Measurements from ENCODE around the gene FREM1. TPM values are rescaled to one million over a fixed set of nuclear protein-coding genes. Genes with fewer than 3 reads are reported as not detected.
A peak's percentile ranks its signal among the peaks of the same experiment; 100 is the strongest.

Gene FREM1
- total and polyA plus RNA-seq, 2 experiments from 2014 or later, result 9.2 to 54.4 TPM

DNA sequence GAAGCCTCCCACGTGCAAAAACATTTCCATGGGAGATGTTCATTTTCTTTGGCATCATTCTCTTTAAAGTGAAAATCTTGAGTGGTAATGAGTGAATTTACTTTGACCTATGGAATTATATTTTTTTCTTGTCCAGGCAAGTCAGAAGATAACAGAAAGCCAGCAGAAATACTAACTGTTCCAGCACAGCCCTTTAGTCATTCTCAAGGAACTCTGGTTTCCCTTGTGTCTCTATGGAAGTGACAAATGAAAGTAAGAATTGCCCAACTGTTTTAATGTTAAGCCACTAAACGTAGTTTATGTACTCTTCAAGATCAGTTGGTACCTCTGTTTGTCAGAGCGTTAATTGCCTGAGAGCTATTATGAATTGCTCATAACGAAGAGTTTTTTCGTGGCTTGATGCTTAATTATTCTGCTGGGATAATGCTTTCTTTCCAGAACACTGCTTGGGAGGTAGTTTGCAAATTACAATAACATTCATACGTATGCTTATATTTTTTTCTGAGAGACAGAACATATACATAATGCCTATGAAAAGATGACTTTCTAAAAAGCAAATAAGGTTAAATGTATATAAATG is 103.2 kb downstream of the FREM1 start:
- no peak overlapping the region for H3K27ac ChIP-seq
- TF ChIP-seq, protein P1, sequence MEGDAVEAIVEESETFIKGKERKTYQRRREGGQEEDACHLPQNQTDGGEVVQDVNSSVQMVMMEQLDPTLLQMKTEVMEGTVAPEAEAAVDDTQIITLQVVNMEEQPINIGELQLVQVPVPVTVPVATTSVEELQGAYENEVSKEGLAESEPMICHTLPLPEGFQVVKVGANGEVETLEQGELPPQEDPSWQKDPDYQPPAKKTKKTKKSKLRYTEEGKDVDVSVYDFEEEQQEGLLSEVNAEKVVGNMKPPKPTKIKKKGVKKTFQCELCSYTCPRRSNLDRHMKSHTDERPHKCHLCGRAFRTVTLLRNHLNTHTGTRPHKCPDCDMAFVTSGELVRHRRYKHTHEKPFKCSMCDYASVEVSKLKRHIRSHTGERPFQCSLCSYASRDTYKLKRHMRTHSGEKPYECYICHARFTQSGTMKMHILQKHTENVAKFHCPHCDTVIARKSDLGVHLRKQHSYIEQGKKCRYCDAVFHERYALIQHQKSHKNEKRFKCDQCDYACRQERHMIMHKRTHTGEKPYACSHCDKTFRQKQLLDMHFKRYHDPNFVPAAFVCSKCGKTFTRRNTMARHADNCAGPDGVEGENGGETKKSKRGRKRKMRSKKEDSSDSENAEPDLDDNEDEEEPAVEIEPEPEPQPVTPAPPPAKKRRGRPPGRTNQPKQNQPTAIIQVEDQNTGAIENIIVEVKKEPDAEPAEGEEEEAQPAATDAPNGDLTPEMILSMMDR (IDR thresholded peaks at IDR 0.05; ENCODE audit: low read depth, low read length), result no peak
- no peaks in the 10 kb centered on the region for H3K27me3 ChIP-seq
- H3K9me3 ChIP-seq (ENCODE audit: low read depth), result no peaks in the 10 kb centered on the region
- no peak overlapping the region for H3K4me3 ChIP-seq
- no peaks in the 10 kb centered on the region for H3K4me1 ChIP-seq (ENCODE audit: low read depth)
- peak in 1 of 2 donors; percentile 17 for DNase-seq (ENCODE audit: low read depth in 1 of 2, low spot score in 1 of 2)
- peaks cover 37% of the 10 kb centered on the region for H3K36me3 ChIP-seq

DNA sequence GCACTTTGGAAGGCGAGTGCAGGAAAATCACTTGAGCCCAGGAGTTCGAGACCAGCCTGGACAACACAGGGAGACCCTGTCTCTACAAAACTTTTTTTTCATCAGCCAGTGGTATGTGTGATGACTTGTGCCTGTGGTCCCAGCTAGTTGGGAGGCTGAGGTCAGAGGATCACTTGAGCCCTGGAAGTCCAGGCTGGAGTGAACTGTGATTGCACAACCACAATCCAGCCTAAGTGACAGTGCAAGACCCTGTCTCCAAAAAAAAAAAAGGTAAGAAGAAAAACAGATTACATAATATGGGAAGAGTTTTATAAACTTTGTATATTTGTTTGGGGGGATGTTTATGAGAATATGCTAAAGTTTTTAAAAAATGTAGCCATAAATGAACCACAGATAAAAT is 111.2 kb downstream of the FREM1 start:
- H3K4me3 ChIP-seq, result no peak overlapping the region
- DNase-seq (ENCODE audit: low read depth in 1 of 2, low spot score in 1 of 2), result no peak
- no peak overlapping the region for H3K27ac ChIP-seq
- H3K27me3 ChIP-seq, result no peaks in the 10 kb centered on the region
- H3K4me1 ChIP-seq (ENCODE audit: low read depth), result no peaks in the 10 kb centered on the region
- no peaks in the 10 kb centered on the region for H3K9me3 ChIP-seq (ENCODE audit: low read depth)
- H3K36me3 ChIP-seq, result peaks cover 43% of the 10 kb centered on the region
- TF ChIP-seq, protein P1 (IDR thresholded peaks at IDR 0.05; ENCODE audit: low read depth, low read length), result no peak

DNA sequence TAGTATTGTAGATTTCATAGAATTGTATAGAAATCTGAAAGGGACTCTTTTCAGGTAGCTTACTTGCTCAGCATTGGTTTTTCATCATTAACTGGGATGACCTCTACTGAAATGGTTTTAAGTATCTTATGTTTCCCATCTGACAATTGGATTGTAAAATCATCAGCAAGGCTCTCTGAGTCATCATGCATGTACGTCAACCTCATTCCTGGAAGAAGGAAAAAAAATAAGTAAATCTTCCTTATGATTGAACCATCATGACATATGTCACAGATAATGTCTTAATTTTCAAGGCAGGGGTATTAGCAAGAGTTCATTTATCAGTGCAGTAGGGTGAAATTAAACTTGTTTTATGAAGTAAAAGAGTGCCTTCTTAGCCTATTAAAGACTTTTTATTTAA is 112.8 kb downstream of the FREM1 start:
- TF ChIP-seq, protein P1 (IDR thresholded peaks at IDR 0.05; ENCODE audit: low read depth, low read length), result no peak

DNA sequence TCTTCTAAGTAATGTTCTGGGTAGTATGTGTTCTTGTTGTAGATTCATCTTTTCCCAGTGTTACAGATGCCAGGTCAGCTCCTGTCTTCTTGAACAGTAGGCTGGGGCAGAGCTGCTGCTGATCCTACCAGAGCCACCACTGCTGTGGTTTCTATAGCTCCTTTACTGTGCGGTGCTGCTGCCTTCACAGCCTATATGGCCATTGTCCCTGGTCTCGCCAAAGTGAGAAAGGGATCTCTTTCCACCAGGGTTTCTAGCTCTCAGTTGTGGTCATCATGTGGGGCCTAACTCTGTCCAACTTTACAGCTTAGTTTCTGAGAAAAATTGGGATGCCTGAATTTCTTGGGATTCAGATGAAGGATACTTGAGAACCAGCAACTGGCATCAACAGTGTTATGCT is 116.8 kb downstream of the FREM1 start:
- DNase-seq (ENCODE audit: low read depth in 1 of 2, low spot score in 1 of 2), result no peak
- TF ChIP-seq, protein P1 (IDR thresholded peaks at IDR 0.05; ENCODE audit: low read depth, low read length), result no peak
- no peak overlapping the region for H3K4me3 ChIP-seq
- no peaks in the 10 kb centered on the region for H3K9me3 ChIP-seq (ENCODE audit: low read depth)
- no peak overlapping the region for H3K27ac ChIP-seq
- peaks cover 28% of the 10 kb centered on the region for H3K36me3 ChIP-seq
- H3K27me3 ChIP-seq, result no peaks in the 10 kb centered on the region
- H3K4me1 ChIP-seq (ENCODE audit: low read depth), result no peaks in the 10 kb centered on the region

More for the DNA sequence above, 112.8 kb downstream of the FREM1 start:
- peaks cover 44% of the 10 kb centered on the region for H3K36me3 ChIP-seq
- no peaks in the 10 kb centered on the region for H3K27me3 ChIP-seq
- H3K9me3 ChIP-seq (ENCODE audit: low read depth), result no peaks in the 10 kb centered on the region
- no peak overlapping the region for H3K27ac ChIP-seq
- no peak overlapping the region for H3K4me3 ChIP-seq
- no peaks in the 10 kb centered on the region for H3K4me1 ChIP-seq (ENCODE audit: low read depth)
- peak in 1 of 2 donors; percentile 35 for DNase-seq (ENCODE audit: low read depth in 1 of 2, low spot score in 1 of 2)

DNA sequence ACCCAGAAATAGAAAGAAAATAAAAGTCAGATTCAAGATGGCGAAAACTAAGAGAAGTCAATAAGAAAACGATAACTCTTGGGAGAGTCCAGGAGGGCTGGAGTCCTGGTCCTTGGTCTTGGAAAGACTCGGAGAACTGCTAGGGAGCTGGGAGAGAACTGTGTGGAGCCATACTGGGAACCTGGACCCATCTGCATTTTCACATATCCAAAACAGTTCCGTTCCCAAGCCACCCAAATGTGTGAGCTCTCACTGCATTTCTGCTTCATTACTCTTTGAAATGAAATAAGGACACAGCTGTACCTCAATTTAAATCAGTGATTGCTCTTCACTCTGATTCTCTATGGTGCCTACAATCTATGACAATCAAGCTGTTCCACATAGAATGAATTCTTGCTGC is 119.6 kb downstream of the FREM1 start:
- Histone ChIP-seq H3K36me3 (peaks cover 16% of the 10 kb centered on the region), H3K4me1 (ENCODE audit: low read depth) (no peaks in the 10 kb centered on the region), H3K4me3 (no peak overlapping the region), H3K27ac (no peak overlapping the region), H3K27me3 (no peaks in the 10 kb centered on the region), H3K9me3 (ENCODE audit: low read depth) (no peaks in the 10 kb centered on the region)
- DNase-seq (ENCODE audit: low read depth in 1 of 2, low spot score in 1 of 2), result no peak
- TF ChIP-seq, protein P1 (IDR thresholded peaks at IDR 0.05; ENCODE audit: low read depth, low read length), result no peak

All from cardiac muscle cell (in vitro differentiated cells and primary cell).